H1 (cell line): ENCODE results near the gene CELF4. TPM values are rescaled to one million over a fixed set of nuclear protein-coding genes. Genes with fewer than 3 reads are reported as not detected.
A peak's percentile ranks its signal among the peaks of the same experiment; 100 is the strongest.

Experiments
- CTCF ChIA-PET: fragments of 300-600 bp; sonication (Branson Sonifier 250); formaldehyde crosslinking; loops from one replicate; lab custom pipeline; 2021; ENCODE audit not compliant: partially characterized antibody; lab: Charles Lee
- POLR2A ChIA-PET: fragments of 300-600 bp; sonication (Branson Sonifier 250); formaldehyde crosslinking; loops from one replicate; lab custom pipeline; 2021; ENCODE audit warnings: inconsistent platforms; ENCODE audit not compliant: partially characterized antibody; lab: Charles Lee
- DNase-seq, 2 experiments: peaks; one replicate each; pipeline versions ENCODE4 v3.0.0 to v3.0.0-alpha.2; 2010 to 2022; ENCODE audit warnings: low spot score in 2 of 2, low read depth in 1 of 2, mixed read lengths in 1 of 2
- FAIRE-seq: peaks from 2 replicates; lab custom pipeline; 2011; peaks lifted over from hg19 to GRCh38; lab: Jason Lieb, UNC
- H2AFZ ChIP-seq: 2 replicates; pipeline ENCODE4 v1.8.1; 2012; ENCODE audit warnings: low read length, inconsistent platforms
- H2AK5ac ChIP-seq: 2 replicates; pipeline ENCODE4 v1.6.1; 2013; ENCODE audit warnings: low read depth, low read length
- H2BK120ac ChIP-seq: replicated peaks from 2 replicates; pipeline ENCODE3; 2013; ENCODE audit warnings: low read depth, low read length, inconsistent platforms
- H2BK12ac ChIP-seq: 2 replicates; pipeline ENCODE4 v1.6.1; 2013; ENCODE audit warnings: low read depth, low read length
- H2BK15ac ChIP-seq: 2 replicates; pipeline ENCODE4 v1.6.1; 2013; ENCODE audit warnings: low read length
- H2BK20ac ChIP-seq: 2 replicates; pipeline ENCODE4 v1.6.1; 2013; ENCODE audit warnings: low read length
- H2BK5ac ChIP-seq: 2 replicates; pipeline ENCODE4 v1.6.1; 2013; ENCODE audit warnings: low read depth, low read length
- H3K14ac ChIP-seq: 2 replicates; pipeline ENCODE4 v1.6.1; 2013; ENCODE audit warnings: inconsistent platforms; ENCODE audit not compliant: insufficient read length
- H3K18ac ChIP-seq: 2 replicates; pipeline ENCODE4 v1.6.1; 2013; ENCODE audit warnings: low read length; ENCODE audit errors: extremely low read depth
- H3K23ac ChIP-seq: 2 replicates; pipeline ENCODE4 v1.6.1; 2013; ENCODE audit warnings: inconsistent platforms; ENCODE audit not compliant: insufficient read length
- H3K23me2 ChIP-seq: 2 replicates; pipeline ENCODE4 v1.6.1; 2013; ENCODE audit warnings: low read depth, low read length
- H3K27ac ChIP-seq: 2 replicates; pipeline ENCODE4 v1.6.1; 2011; ENCODE audit warnings: low read depth, low read length, inconsistent platforms
- H3K27me3 ChIP-seq, 4 experiments: replicated peaks in 1 of 4; 1 replicate in 1 of 4; 2 replicates in 3 of 4; pipeline versions ENCODE4 v1.6.1 to v1.8.1; 2011 to 2013; ENCODE audit warnings: low read length in 3 of 4, mild to moderate bottlenecking in 3 of 4, inconsistent platforms in 2 of 4, mixed read lengths in 2 of 4, moderate library complexity in 1 of 4; ENCODE audit not compliant: control insufficient read depth in 3 of 4, insufficient read depth in 3 of 4; ENCODE audit errors: extremely low read depth in 1 of 4
- H3K36me3 ChIP-seq, 4 experiments: 2 replicates each; pipeline versions ENCODE4 v1.6.1 to v1.8.1; 2011 to 2013; ENCODE audit warnings: mild to moderate bottlenecking in 4 of 4, low read length in 3 of 4, moderate library complexity in 2 of 4, control low read depth in 1 of 4, inconsistent platforms in 1 of 4; ENCODE audit not compliant: insufficient read depth in 4 of 4, control insufficient read depth in 2 of 4
- H3K4ac ChIP-seq: replicated peaks from 2 replicates; pipeline ENCODE3; 2013; ENCODE audit warnings: low read length, low read depth, mixed read lengths, inconsistent platforms; ENCODE audit not compliant: insufficient read length
- H3K4me1 ChIP-seq, 4 experiments: replicated peaks in 1 of 4; 1 replicate in 1 of 4; 2 replicates in 3 of 4; pipeline versions ENCODE4 v1.6.1 to v1.8.1; 2011 to 2013; ENCODE audit warnings: low read length in 3 of 4, inconsistent platforms in 2 of 4, mixed read lengths in 1 of 4; ENCODE audit not compliant: insufficient read depth in 4 of 4, control insufficient read depth in 3 of 4
- H3K4me2 ChIP-seq, 2 experiments: 2 replicates each; pipeline versions ENCODE4 v1.6.1 to v1.8.1; 2011 to 2013; ENCODE audit warnings: low read depth in 2 of 2, low read length in 2 of 2, control low read depth in 1 of 2, inconsistent platforms in 1 of 2, mild to moderate bottlenecking in 1 of 2; ENCODE audit not compliant: insufficient read depth in 1 of 2
- H3K4me3 ChIP-seq, 4 experiments: fragments of 200-600, 300-600 bp in 1 of 4; sonication (generic), shearing (Covaris generic), sonication (Bioruptor Twin) in 1 of 4; 2 replicates each; pipeline versions ENCODE4 v1.5.1 to v1.8.1; 2011 to 2016; ENCODE audit warnings: low read length in 4 of 4, low read depth in 3 of 4, control low read depth in 2 of 4, inconsistent platforms in 2 of 4, mild to moderate bottlenecking in 2 of 4, mixed read lengths in 1 of 4, moderate library complexity in 1 of 4; ENCODE audit not compliant: insufficient read depth in 2 of 4; ENCODE audit errors: extremely low read depth in 1 of 4
- H3K56ac ChIP-seq: replicated peaks from 2 replicates; pipeline ENCODE3; 2013; ENCODE audit warnings: low read depth, mild to moderate bottlenecking, mixed read lengths, low read length, inconsistent platforms; ENCODE audit not compliant: insufficient read length
- H3K79me1 ChIP-seq: 2 replicates; pipeline ENCODE4 v1.6.1; 2013; ENCODE audit warnings: low read depth, low read length, control low read depth
- H3K79me2 ChIP-seq, 2 experiments: 2 replicates each; pipeline versions ENCODE4 v1.6.1 to v1.8.1; 2012 to 2013; ENCODE audit warnings: low read length in 2 of 2, mild to moderate bottlenecking in 2 of 2, inconsistent platforms in 1 of 2; ENCODE audit not compliant: insufficient read depth in 2 of 2, control insufficient read depth in 1 of 2
- H3K9ac ChIP-seq, 4 experiments: replicated peaks in 1 of 4; 1 replicate in 1 of 4; 2 replicates in 3 of 4; pipeline versions ENCODE4 v1.6.1 to v1.8.1; 2011 to 2013; ENCODE audit warnings: low read depth in 3 of 4, low read length in 3 of 4, control low read depth in 2 of 4, mild to moderate bottlenecking in 2 of 4, moderate library complexity in 2 of 4, inconsistent platforms in 1 of 4; ENCODE audit errors: extremely low read depth in 1 of 4
- H3K9me3 ChIP-seq, 2 experiments: 2 replicates each; pipeline versions ENCODE4 v1.6.1 to v1.8.1; 2012 to 2013; ENCODE audit warnings: mild to moderate bottlenecking in 2 of 2, moderate library complexity in 2 of 2, control low read depth in 1 of 2, inconsistent platforms in 1 of 2, low read depth in 1 of 2, low read length in 1 of 2, mixed read lengths in 1 of 2; ENCODE audit not compliant: insufficient read depth in 2 of 2
- H4K20me1 ChIP-seq, 2 experiments: replicated peaks in 1 of 2; 2 replicates each; pipeline versions ENCODE3 to v1.8.1; 2011 to 2013; ENCODE audit warnings: inconsistent platforms in 2 of 2, low read length in 2 of 2, mild to moderate bottlenecking in 1 of 2; ENCODE audit not compliant: insufficient read depth in 2 of 2, control insufficient read depth in 1 of 2
- H4K5ac ChIP-seq: 2 replicates; pipeline ENCODE4 v1.6.1; 2013; ENCODE audit warnings: low read length, low read depth, mixed read lengths, inconsistent platforms; ENCODE audit not compliant: insufficient read length
- H4K8ac ChIP-seq: 2 replicates; pipeline ENCODE4 v1.8.0; 2013; ENCODE audit warnings: mild to moderate bottlenecking, moderate library complexity, low read length, inconsistent platforms; ENCODE audit not compliant: insufficient read depth; ENCODE audit errors: extremely low read depth
- H4K91ac ChIP-seq: replicated peaks from 2 replicates; pipeline ENCODE3; 2013; ENCODE audit warnings: low read length, mixed read lengths, inconsistent platforms; ENCODE audit not compliant: insufficient read length
- JUN ChIP-seq: IDR thresholded peaks from 2 replicates; pipeline ENCODE4 v1.6.1; 2011; ENCODE audit warnings: low read depth, mild to moderate bottlenecking, improper control_type of control experiment, low read length
- KDM4A ChIP-seq: IDR thresholded peaks from one replicate; pipeline ENCODE4 v1.7.1; 2012; ENCODE audit warnings: low read depth, mild to moderate bottlenecking, moderate library complexity, low read length, inconsistent platforms; ENCODE audit not compliant: severe bottlenecking
- RAD21 ChIP-seq, 2 experiments: IDR thresholded peaks in 1 of 2; conservative IDR thresholded peaks in 1 of 2; 2 replicates each; pipeline ENCODE4 v1.6.1; 2011; ENCODE audit warnings: low read depth in 2 of 2, low read length in 2 of 2, improper control_type of control experiment in 1 of 2, inconsistent platforms in 1 of 2, mild to moderate bottlenecking in 1 of 2, moderate library complexity in 1 of 2
- RXRA ChIP-seq: IDR thresholded peaks from 2 replicates; pipeline ENCODE4 v1.6.1; 2011; ENCODE audit warnings: low read depth, mild to moderate bottlenecking, low read length, moderate library complexity; ENCODE audit not compliant: insufficient read depth
- SIX5 ChIP-seq: IDR thresholded peaks from 2 replicates; pipeline ENCODE4 v1.6.1; 2011; ENCODE audit warnings: mild to moderate bottlenecking, low read depth, low read length
- SP1 ChIP-seq: IDR thresholded peaks from 2 replicates; pipeline ENCODE4 v1.6.1; 2011; ENCODE audit warnings: low read depth, low read length
- SUZ12 ChIP-seq: fragments of 200-600 bp; sonication (generic); IDR thresholded peaks from 2 replicates; pipeline ENCODE4 v1.6.1; 2012; ENCODE audit warnings: mild to moderate bottlenecking, inconsistent platforms, low read length, moderate library complexity, mixed read lengths
- TAF7 ChIP-seq: optimal IDR thresholded peaks from 2 replicates; pipeline ENCODE3; 2011; ENCODE audit warnings: low read depth, mild to moderate bottlenecking, inconsistent platforms, low read length, moderate library complexity, borderline replicate concordance
- YY1 ChIP-seq: IDR thresholded peaks from 2 replicates; pipeline ENCODE4 v1.6.1; 2011; ENCODE audit warnings: low read depth, mild to moderate bottlenecking, low read length
- WGBS, 2 experiments: shearing (Covaris generic) in 1 of 2; methylation state at CpG; one replicate each; pipeline versions ENCODE4 v1.1.6 to v1.1.7; 2013 to 2015; ENCODE audit warnings: low lambda C conversion rate in 2 of 2, mixed read lengths in 2 of 2, inconsistent platforms in 1 of 2, low coverage in 1 of 2, missing lambda C conversion rate in 1 of 2; ENCODE audit not compliant: insufficient replicate concordance in 2 of 2, insufficient coverage in 1 of 2, insufficient read length in 1 of 2; ENCODE audit errors: extremely low coverage in 1 of 2, missing lambda C conversion rate in 1 of 2; 5-methylcytosine and 5-hydroxymethylcytosine counted together
- polyA plus RNA-seq, 7 experiments: library from polyadenylated mRNA; depleted of rRNA in 3 of 7; stranded (reverse) in 5 of 7; unstranded in 2 of 7; fragments of >200 nt in 5 of 7; fragments of 200-250 nt in 2 of 7; gene quantifications; 1 replicate in 5 of 7; 2 replicates in 1 of 7; 4 replicates in 1 of 7; pipeline versions ENCODE4 v1.2.1 to v1.2.3, GENCODE V29; 2011 to 2013; ENCODE audit warnings: missing spikeins in 2 of 7, mixed read lengths in 2 of 7
- total RNA-seq: library from RNA; stranded (reverse); fragmentation: NEBNext Ultra II Directional; extraction: Animal tissue kit (Norgen Biotek cat#: 25700); gene quantifications from 2 replicates; pipeline ENCODE4 v1.2.1, GENCODE V29; 2021
- TF ChIP-seq, protein P1 (sequence below): IDR thresholded peaks from 2 replicates; pipeline ENCODE4 v1.6.1; 2012; ENCODE audit warnings: low read length, inconsistent platforms

The CELF4 gene
- total and polyA plus RNA-seq, 2 of the 8 experiments (the other 6 are each of a cell fraction or from before 2014, with no cell fraction given), result 1.6 to 3.4 TPM

DNA sequence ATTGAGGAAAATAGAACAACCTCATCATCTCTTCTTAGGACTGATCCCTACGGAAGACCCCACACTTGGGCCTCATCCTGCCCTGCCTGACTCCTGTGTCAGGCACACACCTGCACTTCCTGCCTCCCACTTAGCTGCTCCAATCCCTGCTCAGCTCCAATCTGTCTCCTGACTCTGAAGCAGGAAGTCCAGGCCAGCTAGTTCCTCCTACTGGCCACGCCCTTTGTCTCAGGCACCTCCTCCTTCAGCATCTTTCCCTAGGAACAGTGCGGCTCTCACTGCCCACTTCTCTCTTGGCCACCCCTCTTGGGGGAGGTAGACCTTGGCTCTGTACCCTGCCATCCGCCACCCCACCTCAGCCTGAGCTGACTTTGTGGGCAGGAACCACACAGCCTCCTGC is 135.8 kb downstream of the CELF4 start:
- no peak overlapping the region for H3K23ac ChIP-seq
- 0 out of 2 replicates have a peak overlapping the region, but pooled peaks have one; percentile 28 for H2AK5ac ChIP-seq
- no peaks in the 10 kb centered on the region for H3K79me2 ChIP-seq
- H3K14ac ChIP-seq, result no peak overlapping the region
- CTCF ChIA-PET, result interaction anchor here (0.6 to 10.4 kb wide), 17 partner anchors 9 to 107 kb away, joined by 3 to 70 read pairs (median 6); no protein-coding TSS in a partner anchor
- DNase-seq (no peak), FAIRE-seq (no peak)
- peaks cover 0 to 5% (median 3%) of the 10 kb centered on the region in 4 experiments; a peak in 4 of 7 replicates for H3K4me1 ChIP-seq
- TF ChIP-seq YY1, result no peak
- TF ChIP-seq, protein P1, sequence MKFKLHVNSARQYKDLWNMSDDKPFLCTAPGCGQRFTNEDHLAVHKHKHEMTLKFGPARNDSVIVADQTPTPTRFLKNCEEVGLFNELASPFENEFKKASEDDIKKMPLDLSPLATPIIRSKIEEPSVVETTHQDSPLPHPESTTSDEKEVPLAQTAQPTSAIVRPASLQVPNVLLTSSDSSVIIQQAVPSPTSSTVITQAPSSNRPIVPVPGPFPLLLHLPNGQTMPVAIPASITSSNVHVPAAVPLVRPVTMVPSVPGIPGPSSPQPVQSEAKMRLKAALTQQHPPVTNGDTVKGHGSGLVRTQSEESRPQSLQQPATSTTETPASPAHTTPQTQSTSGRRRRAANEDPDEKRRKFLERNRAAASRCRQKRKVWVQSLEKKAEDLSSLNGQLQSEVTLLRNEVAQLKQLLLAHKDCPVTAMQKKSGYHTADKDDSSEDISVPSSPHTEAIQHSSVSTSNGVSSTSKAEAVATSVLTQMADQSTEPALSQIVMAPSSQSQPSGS, result no peak
- no peak for TF ChIP-seq SUZ12
- TF ChIP-seq KDM4A, result no peak
- TF ChIP-seq TAF7, result no peak
- no peak for TF ChIP-seq SP1
- no peak for TF ChIP-seq SIX5
- TF ChIP-seq RAD21 (IDR thresholded peaks at IDR 0.05 in 1 of 2, conservative IDR thresholded peaks at IDR 0.05 in 1 of 2; ENCODE audit: low read depth in 2 of 2, low read length in 2 of 2), result no peak
- TF ChIP-seq RXRA, result no peak
- no peak for TF ChIP-seq JUN
- H2BK12ac ChIP-seq, result no peak overlapping the region
- no peak overlapping the region for H3K27ac ChIP-seq
- no peak overlapping the region for H2AFZ ChIP-seq
- no peaks in the 10 kb centered on the region for H4K20me1 ChIP-seq
- H2BK120ac ChIP-seq, result no peak overlapping the region
- peak overlapping the region; percentile 27 for H4K91ac ChIP-seq
- H3K23me2 ChIP-seq, result no peaks in the 10 kb centered on the region
- H3K36me3 ChIP-seq, result no peaks in the 10 kb centered on the region
- H2BK20ac ChIP-seq, result no peak overlapping the region
- no peak overlapping the region for H4K5ac ChIP-seq
- H3K9ac ChIP-seq, result no peak overlapping the region
- H2BK15ac ChIP-seq, result no peak overlapping the region
- WGBS, 2 experiments, result 86% methylated on average over 4 of the region's 4 CpGs; no CpG with 5 or more reads in 1 of the 2 experiments
- H2BK5ac ChIP-seq, result no peak overlapping the region
- no peak overlapping the region for H3K4me3 ChIP-seq
- no peak overlapping the region for H3K4me2 ChIP-seq
- H3K27me3 ChIP-seq, result no peaks in the 10 kb centered on the region
- H3K4ac ChIP-seq, result no peak overlapping the region
- POLR2A ChIA-PET, result no interaction called here
- no peak overlapping the region for H3K18ac ChIP-seq
- H3K79me1 ChIP-seq, result no peaks in the 10 kb centered on the region
- H3K9me3 ChIP-seq, result no peaks in the 10 kb centered on the region
- H4K8ac ChIP-seq, result no peak overlapping the region
- H3K56ac ChIP-seq, result no peak overlapping the region
